Cerebellar nuclear complex (tissue), 1 donor: ENCODE results near the gene PIGV.

Experiments used
- DNase-seq, 2 experiments: peaks; one replicate each; lab custom pipeline; 2025; lab: John Stamatoyannopoulos, UW

Gene PIGV

GRCh38 chr1:26774462-26774861 lies 13.3 kb upstream of the PIGV start:
- DNase-seq = no peak

- no peak for DNase-seq
Observed at GRCh38 chr1:26775666-26776065, 12.1 kb upstream of the PIGV start.

DNA sequence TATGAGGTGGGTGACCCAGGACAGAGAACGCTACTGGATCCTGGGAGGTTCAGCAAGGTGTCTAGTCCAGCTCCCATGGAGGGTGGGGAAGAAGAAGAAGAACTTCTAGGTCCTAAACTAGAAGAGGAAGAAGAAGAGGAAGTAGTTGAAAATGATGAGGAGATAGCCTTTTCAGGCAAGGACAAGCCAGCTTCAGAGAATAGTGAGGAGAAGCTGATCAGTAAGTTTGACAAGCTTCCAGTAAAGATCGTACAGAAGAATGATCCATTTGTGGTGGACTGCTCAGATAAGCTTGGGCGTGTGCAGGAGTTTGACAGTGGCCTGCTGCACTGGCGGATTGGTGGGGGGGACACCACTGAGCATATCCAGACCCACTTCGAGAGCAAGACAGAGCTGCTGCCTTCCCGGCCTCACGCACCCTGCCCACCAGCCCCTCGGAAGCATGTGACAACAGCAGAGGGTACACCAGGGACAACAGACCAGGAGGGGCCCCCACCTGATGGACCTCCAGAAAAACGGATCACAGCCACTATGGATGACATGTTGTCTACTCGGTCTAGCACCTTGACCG lies 8.6 kb upstream of the PIGV start:
- no peak for DNase-seq

DNA sequence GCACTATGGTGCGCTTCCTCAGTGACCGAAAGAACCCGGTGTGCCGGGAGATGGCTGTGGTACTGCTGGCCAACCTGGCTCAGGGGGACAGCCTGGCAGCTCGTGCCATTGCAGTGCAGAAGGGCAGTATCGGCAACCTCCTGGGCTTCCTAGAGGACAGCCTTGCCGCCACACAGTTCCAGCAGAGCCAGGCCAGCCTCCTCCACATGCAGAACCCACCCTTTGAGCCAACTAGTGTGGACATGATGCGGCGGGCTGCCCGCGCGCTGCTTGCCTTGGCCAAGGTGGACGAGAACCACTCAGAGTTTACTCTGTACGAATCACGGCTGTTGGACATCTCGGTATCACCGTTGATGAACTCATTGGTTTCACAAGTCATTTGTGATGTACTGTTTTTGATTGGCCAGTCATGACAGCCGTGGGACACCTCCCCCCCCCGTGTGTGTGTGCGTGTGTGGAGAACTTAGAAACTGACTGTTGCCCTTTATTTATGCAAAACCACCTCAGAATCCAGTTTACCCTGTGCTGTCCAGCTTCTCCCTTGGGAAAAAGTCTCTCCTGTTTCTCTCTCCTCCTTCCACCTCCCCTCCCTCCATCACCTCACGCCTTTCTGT lies 7.3 kb upstream of the PIGV start:
- DNase-seq = no peak

- no peak for DNase-seq
Observed at GRCh38 chr1:26781206-26781825, 6.4 kb upstream of the PIGV start.

DNA sequence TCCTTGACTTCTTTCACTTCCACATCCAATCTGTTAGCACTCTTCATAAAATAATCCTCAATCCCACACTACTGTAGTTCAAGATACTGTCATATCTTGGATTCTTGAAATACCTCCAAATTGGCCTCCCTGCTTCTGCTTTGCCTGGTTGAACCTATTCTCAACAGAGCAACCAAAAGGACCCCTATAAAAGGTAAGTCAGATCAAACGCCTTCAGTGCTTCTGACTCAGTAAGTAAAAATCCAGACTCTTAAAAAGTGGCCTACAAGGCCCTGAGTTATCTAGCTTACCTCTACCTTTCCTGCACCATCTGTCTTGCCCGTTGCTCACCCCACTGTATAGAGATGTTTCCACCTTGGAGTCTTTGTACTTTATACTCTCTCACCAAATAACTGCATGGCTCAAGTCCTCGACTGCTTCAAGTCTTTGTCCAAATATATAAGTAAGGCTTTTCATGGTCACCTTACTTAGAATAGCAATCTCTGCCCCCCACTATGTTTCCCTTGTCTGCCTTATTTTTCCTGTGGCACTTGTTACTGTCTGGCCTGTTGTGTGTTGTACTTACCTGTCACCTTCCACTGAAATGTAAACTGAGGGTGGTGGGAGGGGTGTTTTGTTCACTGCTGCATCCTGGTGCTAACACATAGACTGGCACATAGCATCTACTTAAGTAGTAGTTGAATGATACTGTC lies 5.1 kb upstream of the PIGV start:
- no peak for DNase-seq

- DNase-seq = no peak
Observed at GRCh38 chr1:26783646-26784022, 4.1 kb upstream of the PIGV start.

- no peak for DNase-seq
Observed at GRCh38 chr1:26784023-26784871, 3.5 kb upstream of the PIGV start.

DNA sequence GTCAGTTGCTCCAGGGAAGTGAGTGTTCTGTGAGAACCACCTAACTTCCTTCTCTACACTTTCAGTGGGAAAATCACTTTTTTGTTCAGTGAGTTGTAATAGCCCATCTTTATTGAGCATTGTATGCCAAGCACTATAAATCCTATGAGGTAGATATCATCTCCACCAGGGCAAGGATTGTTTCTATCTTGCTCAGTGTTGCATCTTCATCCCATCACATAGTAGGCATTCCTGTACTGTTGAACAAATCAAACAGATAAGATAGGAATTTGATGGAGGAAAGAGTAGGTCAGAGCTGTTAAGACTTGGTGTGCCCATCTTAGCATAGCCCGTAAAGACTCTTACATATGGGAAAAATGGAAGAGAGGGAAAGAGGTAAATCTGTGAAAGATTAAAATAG lies 2.9 kb upstream of the PIGV start:
- DNase-seq = no peak

GRCh38 chr1:26785611-26786436 lies 1.9 kb upstream of the PIGV start:
- DNase-seq = no peak

- DNase-seq = no peak
Observed at GRCh38 chr1:26786437-26787380, 1.0 kb upstream of the PIGV start.

DNA sequence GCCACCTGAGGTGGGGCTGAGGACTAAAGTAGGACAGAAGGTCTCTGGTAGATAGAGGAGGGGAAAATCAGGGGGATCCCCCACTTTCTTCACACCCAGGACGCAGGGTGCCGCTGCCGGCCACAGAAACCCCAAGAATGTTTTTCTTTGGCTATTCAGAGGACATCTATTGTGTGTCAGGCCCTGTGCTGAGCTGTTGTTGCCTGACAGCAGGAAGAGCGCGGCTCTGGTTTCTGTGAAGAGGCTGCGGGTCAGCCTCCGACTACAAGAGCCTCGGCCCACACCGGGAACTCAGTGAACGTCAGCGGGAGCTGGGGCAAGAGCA lies 407 bp upstream of the PIGV start:
- DNase-seq = no peak

DNA sequence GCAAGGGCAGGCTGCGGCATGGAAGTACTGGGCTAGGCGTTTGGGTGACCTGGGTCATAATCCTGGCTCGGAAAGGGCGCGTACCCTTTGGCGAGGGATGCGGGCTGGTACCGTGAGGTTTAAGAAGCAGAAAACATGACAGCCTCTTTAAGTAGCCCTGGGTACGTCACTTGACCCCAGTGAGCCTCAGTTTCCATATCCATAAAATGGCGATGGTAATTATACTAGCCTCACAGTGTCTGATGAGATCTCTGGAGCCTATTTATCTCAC lies 700 bp downstream of the PIGV start:
- DNase-seq = no peak

DNA sequence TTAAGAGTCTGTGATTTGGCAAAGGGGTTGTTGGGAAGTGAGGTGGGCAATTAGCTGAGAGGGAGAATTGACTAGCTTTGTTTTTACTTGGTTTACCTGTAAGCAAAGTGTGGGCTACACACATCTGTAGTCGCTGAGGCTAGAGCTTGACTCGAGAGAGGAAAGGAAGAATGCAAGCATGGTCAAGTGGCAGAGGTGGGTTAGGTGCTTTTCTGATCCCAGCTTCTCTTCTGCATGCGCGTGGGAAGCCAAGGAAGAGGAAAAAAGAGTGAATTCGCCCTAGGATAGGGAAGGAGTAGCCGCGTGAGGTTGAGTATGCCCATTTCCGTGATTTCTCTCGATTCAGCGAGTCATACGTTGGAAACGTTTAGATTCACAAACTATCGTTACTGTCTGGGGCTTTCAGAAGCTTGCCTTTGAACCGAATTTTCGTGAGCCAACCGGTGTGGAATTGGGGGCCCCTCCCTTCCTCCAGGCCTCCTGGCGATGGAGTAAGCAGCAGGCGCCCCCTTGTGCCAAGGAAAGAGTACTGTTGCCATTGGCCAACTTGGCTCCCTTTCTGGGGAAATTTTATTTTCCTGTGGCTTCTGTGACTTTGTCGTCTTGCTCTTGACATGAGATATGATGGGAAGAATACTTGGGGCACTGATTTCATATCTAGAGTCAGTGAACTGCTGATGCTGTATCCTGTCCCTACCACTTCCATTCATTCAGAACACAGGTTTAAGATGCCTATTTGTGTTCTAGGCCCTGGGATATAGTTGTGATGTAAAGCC lies 1.3 kb downstream of the PIGV start:
- peak; percentile 18 to 87 for DNase-seq

GRCh38 chr1:26789612-26789865 lies 1.8 kb downstream of the PIGV start:
- DNase-seq = no peak

DNA sequence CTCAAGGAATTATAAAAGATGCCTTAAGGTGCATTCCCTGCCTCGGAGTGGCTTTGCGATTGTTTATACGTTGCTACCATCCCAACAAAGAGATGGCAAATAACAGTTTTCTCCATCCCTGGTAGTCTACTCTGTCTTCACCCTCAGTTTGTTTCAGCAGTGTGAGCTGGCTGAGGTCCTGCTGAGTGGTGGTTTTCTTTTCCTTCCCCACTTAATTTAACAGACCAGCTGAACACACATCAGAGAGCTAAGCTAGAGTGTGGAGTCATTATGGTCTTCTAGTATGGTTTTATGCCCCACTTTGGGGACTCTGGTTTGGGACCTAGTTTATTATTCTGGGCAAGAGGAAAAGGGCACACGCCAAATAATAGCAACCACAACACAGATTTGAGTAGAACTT lies 2.2 kb downstream of the PIGV start:
- DNase-seq = no peak

DNA sequence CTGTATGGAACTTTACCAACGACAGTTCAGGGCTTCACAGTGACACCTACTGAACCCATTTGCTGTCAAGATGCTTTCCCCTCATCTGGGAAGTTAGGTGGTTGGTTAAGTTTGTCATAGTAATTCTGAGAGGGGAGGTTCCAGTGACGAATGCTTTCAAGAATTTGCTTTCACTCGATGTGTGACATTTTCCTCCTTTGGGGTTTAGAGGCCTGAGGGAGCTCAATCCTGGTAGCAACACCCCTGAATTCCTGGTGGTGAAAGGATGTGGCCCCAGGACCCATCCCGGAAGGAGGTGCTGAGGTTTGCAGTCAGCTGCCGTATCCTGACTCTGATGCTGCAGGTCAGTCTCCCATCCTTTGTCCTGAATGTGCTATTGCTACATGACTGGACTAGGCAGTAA lies 2.8 kb downstream of the PIGV start:
- DNase-seq = no peak

- DNase-seq = no peak
Observed at GRCh38 chr1:26791148-26791547, 3.4 kb downstream of the PIGV start.

DNA sequence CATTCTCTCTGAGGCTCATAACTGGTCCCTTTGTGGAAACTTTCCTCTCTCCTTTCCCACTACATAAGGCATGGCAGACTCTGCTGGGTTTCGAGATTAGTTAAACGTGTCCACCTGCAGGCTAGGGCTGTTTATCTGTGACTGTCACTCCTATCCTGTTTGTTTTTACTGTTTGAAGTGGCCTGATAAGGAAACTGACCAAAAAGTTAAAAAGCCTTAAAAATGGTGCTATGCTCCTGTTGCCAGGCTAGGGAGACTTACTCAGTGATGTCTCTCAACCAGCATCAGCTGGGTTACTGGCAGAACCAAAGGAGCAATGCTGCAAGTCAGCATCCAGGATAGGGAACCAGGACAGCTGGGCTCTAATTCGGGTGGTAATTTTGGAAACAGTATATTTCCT lies 3.9 kb downstream of the PIGV start:
- no peak for DNase-seq

- no peak for DNase-seq
Observed at GRCh38 chr1:26792924-26793323, 5.2 kb downstream of the PIGV start.
